Right atrium auricular region (tissue), 2 donors: ENCODE data around the gene ADCYAP1. TPM values are rescaled to one million over a fixed set of nuclear protein-coding genes. Genes with fewer than 3 reads are reported as not detected.

Source experiments
- DNase-seq: peaks from one replicate; pipeline ENCODE4 v3.0.0-alpha.2; 2019; ENCODE audit warnings: low spot score
- H3K27ac ChIP-seq, 2 donors: fragments of 200-600 bp; sonication (generic); 1 replicate in 1 of 2; 2 replicates in 1 of 2; pipeline ENCODE4 v1.5.1; 2016 to 2019
- H3K27me3 ChIP-seq, 2 donors: fragments of 200-600 bp; sonication (generic); one replicate each; pipeline versions ENCODE4 v1.5.1 to v1.6.0; 2017 to 2019
- H3K36me3 ChIP-seq: fragments of 200-600 bp; sonication (generic); one replicate; pipeline ENCODE4 v1.5.1; 2016
- H3K4me1 ChIP-seq, 2 donors: fragments of 200-600 bp; sonication (generic); one replicate each; pipeline versions ENCODE4 v1.5.1 to v1.6.0; 2017 to 2019
- H3K4me3 ChIP-seq, 2 donors: fragments of 200-600 bp; sonication (generic); 1 replicate in 1 of 2; 2 replicates in 1 of 2; pipeline ENCODE4 v1.5.1; 2017 to 2019; ENCODE audit warnings: mild to moderate bottlenecking in 1 of 2, moderate library complexity in 1 of 2
- H3K9me3 ChIP-seq, 2 donors: fragments of 200-600 bp; sonication (generic); one replicate each; pipeline ENCODE4 v1.5.1; 2019
- total RNA-seq, 2 donors: library from RNA; depleted of rRNA; stranded (reverse); fragments of >200 nt; gene quantifications; one replicate each; pipeline ENCODE4 v1.1.0, GENCODE V29; 2016
- TF ChIP-seq, protein P1 (sequence below), 2 donors: fragments of 200-600 bp; sonication (generic); IDR thresholded peaks; one replicate each; pipeline ENCODE4 v1.5.1; 2019; ENCODE audit warnings: antibody characterized with exemption in 2 of 2

ADCYAP1 gene
- total RNA-seq, 2 donors from 2014 or later: 0.41 to 2.6 TPM

DNA sequence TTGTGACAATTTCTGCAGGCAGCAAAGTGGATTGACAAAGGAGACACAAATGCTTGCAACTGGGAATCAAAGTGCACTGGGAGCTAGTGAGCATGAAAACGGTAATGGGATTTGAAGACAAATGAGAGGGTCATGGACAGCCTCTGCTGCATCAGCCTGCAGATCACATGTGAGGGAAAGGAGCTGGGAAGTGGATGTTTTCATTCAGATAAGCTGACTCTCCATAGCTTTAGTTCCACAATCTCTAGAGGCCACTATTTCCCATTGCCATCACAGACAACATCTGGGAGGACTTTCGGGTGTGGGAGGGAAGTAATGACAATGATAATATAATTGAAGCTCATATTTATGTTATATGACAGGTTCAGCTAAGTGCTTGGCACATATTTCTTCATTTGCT is 28.4 kb downstream of the ADCYAP1 start:
- no peak for DNase-seq
- Histone ChIP-seq H3K9me3 (no peaks in the 10 kb centered on the region), H3K27ac (no peak overlapping the region), H3K27me3 (no peaks in the 10 kb centered on the region), H3K4me1 (no peaks in the 10 kb centered on the region), H3K36me3 (no peaks in the 10 kb centered on the region), H3K4me3 (no peak overlapping the region)
- TF ChIP-seq, protein P1, sequence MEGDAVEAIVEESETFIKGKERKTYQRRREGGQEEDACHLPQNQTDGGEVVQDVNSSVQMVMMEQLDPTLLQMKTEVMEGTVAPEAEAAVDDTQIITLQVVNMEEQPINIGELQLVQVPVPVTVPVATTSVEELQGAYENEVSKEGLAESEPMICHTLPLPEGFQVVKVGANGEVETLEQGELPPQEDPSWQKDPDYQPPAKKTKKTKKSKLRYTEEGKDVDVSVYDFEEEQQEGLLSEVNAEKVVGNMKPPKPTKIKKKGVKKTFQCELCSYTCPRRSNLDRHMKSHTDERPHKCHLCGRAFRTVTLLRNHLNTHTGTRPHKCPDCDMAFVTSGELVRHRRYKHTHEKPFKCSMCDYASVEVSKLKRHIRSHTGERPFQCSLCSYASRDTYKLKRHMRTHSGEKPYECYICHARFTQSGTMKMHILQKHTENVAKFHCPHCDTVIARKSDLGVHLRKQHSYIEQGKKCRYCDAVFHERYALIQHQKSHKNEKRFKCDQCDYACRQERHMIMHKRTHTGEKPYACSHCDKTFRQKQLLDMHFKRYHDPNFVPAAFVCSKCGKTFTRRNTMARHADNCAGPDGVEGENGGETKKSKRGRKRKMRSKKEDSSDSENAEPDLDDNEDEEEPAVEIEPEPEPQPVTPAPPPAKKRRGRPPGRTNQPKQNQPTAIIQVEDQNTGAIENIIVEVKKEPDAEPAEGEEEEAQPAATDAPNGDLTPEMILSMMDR (IDR thresholded peaks at IDR 0.05): no peak

DNA sequence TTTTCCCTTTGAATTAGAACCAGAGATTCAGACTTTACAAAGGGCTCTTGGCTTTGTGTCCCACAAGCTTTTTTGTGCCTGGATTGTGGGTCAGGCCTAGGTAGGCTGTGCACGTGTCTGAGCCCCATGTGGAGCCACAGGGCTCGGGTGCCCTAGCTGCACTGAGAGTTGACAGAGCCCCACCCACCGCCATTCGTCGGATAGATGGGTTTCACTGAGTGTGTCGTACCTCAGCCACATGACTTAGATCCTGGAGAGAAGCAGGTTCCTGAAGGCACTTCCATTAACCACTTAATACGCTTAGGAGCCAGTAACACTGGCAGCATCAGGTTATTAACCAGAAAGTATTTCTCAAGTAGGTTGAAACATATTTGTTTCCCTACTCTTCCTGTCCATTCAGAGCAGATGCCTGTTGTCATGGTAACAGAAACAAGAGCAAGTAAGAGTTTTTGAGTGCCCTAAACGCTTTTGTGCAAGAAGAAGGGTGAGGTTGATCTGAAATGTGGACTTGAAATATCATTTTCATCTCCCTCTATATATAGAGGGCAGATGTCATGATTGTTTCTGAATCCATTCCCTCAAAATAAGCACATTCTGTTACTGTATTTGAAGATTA is 30.0 kb downstream of the ADCYAP1 start:
- Histone ChIP-seq H3K27me3 (no peaks in the 10 kb centered on the region), H3K27ac (no peak overlapping the region), H3K4me3 (no peak overlapping the region), H3K36me3 (no peaks in the 10 kb centered on the region), H3K9me3 (no peaks in the 10 kb centered on the region), H3K4me1 (no peaks in the 10 kb centered on the region)
- no peak for DNase-seq
- TF ChIP-seq, protein P1 (IDR thresholded peaks at IDR 0.05): no peak

DNA sequence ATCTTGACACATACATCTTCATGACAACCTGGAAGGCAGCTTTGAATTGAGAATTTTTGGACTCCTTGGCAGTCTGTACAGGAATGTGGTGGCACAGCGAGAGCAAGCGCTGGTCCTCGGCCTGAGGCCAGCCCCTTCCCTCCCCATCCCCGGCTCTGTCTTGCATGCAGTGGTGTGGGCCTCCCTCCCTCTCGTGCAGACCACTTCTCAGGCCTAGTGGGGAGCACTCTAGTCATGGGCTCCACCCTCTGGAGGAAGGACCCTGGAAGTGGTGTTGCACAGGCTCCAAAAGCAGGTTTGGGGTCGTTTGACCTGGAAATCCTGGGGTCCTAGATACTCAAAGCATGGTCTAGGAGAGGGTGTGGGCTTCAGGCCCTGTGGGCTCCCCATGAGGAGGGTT is 32.3 kb downstream of the ADCYAP1 start:
- Histone ChIP-seq H3K27me3 (no peaks in the 10 kb centered on the region), H3K9me3 (no peaks in the 10 kb centered on the region), H3K36me3 (no peaks in the 10 kb centered on the region), H3K4me1 (no peaks in the 10 kb centered on the region), H3K4me3 (no peak overlapping the region), H3K27ac (no peak overlapping the region)
- TF ChIP-seq, protein P1 (IDR thresholded peaks at IDR 0.05): no peak
- no peak for DNase-seq

DNA sequence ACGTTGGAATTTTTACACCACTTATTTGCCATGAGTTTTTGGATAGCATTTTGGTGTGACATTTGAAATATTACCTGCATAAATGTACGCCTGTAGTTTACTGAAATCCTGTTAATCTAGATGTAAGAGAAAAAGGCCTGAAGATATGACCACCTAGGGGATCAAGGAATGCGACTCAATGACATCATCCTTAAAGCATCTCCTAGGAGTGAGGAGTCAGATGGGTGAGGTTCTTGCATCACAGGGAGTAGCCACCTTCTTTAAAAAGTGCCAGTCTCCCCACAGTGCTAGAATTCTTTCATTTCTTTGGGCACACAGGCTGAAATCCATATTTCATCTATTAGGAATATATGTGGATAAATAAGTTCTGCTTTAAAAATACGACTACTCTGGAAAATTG is 34.5 kb downstream of the ADCYAP1 start:
- H3K4me3 ChIP-seq: no peak overlapping the region
- H3K27me3 ChIP-seq: no peaks in the 10 kb centered on the region
- no peak for DNase-seq
- TF ChIP-seq, protein P1 (IDR thresholded peaks at IDR 0.05): no peak
- H3K27ac ChIP-seq: no peak overlapping the region
- H3K36me3 ChIP-seq: no peaks in the 10 kb centered on the region
- no peaks in the 10 kb centered on the region for H3K9me3 ChIP-seq
- H3K4me1 ChIP-seq: no peaks in the 10 kb centered on the region

DNA sequence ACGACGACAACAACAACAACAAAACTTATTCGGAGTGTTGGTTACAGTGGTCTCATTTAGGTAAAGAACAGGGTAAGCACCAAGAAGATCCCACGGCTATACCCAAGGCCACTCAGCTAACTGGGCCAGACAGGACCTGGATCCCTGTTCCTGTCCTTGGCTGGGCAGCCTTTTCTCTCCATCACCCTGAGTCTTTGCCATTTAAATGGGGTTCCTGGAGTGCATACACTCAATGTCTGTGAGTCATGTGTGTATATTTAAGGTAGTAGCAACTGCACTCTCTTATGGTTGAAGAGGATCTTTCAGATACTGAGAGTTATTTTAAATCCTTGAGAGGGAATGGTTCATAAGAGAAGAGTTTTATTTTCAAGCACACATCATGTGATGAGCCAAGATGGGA is 35.3 kb downstream of the ADCYAP1 start:
- Histone ChIP-seq H3K4me1 (no peaks in the 10 kb centered on the region), H3K27ac (no peak overlapping the region), H3K27me3 (no peaks in the 10 kb centered on the region), H3K9me3 (no peaks in the 10 kb centered on the region), H3K4me3 (no peak overlapping the region), H3K36me3 (no peaks in the 10 kb centered on the region)
- DNase-seq: no peak
- TF ChIP-seq, protein P1 (IDR thresholded peaks at IDR 0.05): no peak

DNA sequence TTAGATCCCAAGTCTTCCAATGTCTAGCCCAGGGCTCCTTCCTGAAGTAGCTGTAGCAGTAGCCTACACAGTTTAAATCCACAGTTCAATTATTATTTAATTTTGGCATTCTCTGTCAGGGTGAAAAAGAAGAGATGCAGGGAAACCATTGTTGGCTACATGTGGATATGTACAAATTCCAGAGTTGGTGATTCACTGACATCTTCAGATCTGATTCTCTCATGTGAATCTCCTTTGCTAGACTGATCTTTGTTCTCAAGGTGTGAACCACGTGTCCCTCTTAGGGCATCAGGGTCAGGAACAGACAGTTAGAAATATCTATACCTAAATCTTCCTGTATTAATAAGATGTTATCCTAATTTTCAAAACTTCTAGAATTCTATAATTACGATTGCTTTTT is 36.7 kb downstream of the ADCYAP1 start:
- no peaks in the 10 kb centered on the region for H3K4me1 ChIP-seq
- no peak overlapping the region for H3K4me3 ChIP-seq
- no peaks in the 10 kb centered on the region for H3K36me3 ChIP-seq
- H3K27ac ChIP-seq: no peak overlapping the region
- TF ChIP-seq, protein P1 (IDR thresholded peaks at IDR 0.05): no peak
- H3K27me3 ChIP-seq: no peaks in the 10 kb centered on the region
- H3K9me3 ChIP-seq: no peaks in the 10 kb centered on the region
- DNase-seq: no peak
